SK-N-SH (cell line): ENCODE data around the gene ZSCAN16.

ENCODE experiments used
- FOXJ3 ChIP-seq: sonication (generic); formaldehyde crosslinking; IDR thresholded peaks from 2 replicates; pipeline ENCODE4 v1.5.1; 2020; ENCODE audit warnings: mild to moderate bottlenecking, missing genetic modification reagents
- GATA2 ChIP-seq: sonication (generic); formaldehyde crosslinking; IDR thresholded peaks from 2 replicates; pipeline ENCODE4 v1.5.0; 2020; ENCODE audit warnings: mild to moderate bottlenecking, missing genetic modification reagents
- IRF3 ChIP-seq: fragments of 150-350 bp; IDR thresholded peaks from 2 replicates; pipeline ENCODE4 v1.6.1; 2016; ENCODE audit warnings: mild to moderate bottlenecking, low read depth, low read length
- PBX3 ChIP-seq: IDR thresholded peaks from 2 replicates; pipeline ENCODE4; 2012
- POLR2AphosphoS5 ChIP-seq: IDR thresholded peaks from 2 replicates; pipeline ENCODE4 v1.6.1; 2012; ENCODE audit warnings: low read depth, low read length
- RFX5 ChIP-seq: IDR thresholded peaks from 2 replicates; pipeline ENCODE4 v1.6.1; 2012; ENCODE audit warnings: mild to moderate bottlenecking, improper control_type of control experiment, low read length
- SMC3 ChIP-seq: IDR thresholded peaks from 2 replicates; pipeline ENCODE4 v1.6.1; 2012; ENCODE audit warnings: low read depth, low read length, improper control_type of control experiment
- TAF1 ChIP-seq: IDR thresholded peaks from 2 replicates; pipeline ENCODE4 v1.6.1; 2012; ENCODE audit warnings: low read depth, mild to moderate bottlenecking, low read length, moderate library complexity, borderline replicate concordance
- TF ChIP-seq, protein P1 (sequence below): fragments of 200-600 bp; sonication (generic); IDR thresholded peaks from 2 replicates; pipeline ENCODE4 v1.6.1; 2017; ENCODE audit warnings: antibody characterized with exemption, mild to moderate bottlenecking, moderate library complexity

GRCh38 chr6:28167068-28167467 lies 42.7 kb downstream of the ZSCAN16 start:
- TF ChIP-seq, protein P1, sequence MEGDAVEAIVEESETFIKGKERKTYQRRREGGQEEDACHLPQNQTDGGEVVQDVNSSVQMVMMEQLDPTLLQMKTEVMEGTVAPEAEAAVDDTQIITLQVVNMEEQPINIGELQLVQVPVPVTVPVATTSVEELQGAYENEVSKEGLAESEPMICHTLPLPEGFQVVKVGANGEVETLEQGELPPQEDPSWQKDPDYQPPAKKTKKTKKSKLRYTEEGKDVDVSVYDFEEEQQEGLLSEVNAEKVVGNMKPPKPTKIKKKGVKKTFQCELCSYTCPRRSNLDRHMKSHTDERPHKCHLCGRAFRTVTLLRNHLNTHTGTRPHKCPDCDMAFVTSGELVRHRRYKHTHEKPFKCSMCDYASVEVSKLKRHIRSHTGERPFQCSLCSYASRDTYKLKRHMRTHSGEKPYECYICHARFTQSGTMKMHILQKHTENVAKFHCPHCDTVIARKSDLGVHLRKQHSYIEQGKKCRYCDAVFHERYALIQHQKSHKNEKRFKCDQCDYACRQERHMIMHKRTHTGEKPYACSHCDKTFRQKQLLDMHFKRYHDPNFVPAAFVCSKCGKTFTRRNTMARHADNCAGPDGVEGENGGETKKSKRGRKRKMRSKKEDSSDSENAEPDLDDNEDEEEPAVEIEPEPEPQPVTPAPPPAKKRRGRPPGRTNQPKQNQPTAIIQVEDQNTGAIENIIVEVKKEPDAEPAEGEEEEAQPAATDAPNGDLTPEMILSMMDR, result no peak
- no peak for TF ChIP-seq TAF1
- no peak for TF ChIP-seq SMC3
- TF ChIP-seq FOXJ3 (CRISPR knock-in tag), result no peak
- TF ChIP-seq IRF3, result no peak
- peak; percentile 65; the same call in 1 of the 2 replicates for TF ChIP-seq PBX3
- no peak for TF ChIP-seq RFX5
- no peak for TF ChIP-seq GATA2 (CRISPR knock-in tag)
- TF ChIP-seq POLR2AphosphoS5, result no peak
